ENCODE measurements around the gene XDH.

Gene XDH

DNA sequence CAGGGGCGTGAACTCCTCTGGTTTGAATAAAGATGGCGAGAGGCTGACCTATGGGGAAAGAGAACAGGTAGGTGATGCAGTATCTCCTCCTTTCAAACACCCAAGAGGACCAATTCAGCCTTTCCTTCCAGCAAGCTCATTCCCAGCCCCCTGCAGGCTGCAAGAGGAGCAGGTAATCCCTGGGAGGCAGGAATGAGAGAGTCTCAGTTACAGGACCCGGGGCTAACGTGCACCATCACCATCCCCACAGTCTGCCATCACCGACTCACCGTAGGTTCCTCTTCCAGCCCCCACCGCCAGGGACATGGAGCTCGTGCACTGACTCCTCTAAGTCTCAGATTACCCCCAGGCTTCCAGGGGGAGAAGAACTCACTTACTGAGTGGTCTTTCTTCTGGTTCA, 26.7 kb downstream of the XDH start:
- Histone ChIP-seq H3K27ac (ENCODE audit: low read length) (no peak overlapping the region), H4K20me1 (ENCODE audit: insufficient read depth, low read length) (no peaks in the 10 kb centered on the region), H3K4me1 (ENCODE audit: insufficient read depth, low read length) (no peaks in the 10 kb centered on the region), H3K4me3 (ENCODE audit: low read depth in 1 of 2, low read length in 2 of 2) (no peak overlapping the region), H3K9me3 (ENCODE audit: insufficient read depth, low read length, severe bottlenecking) (no peaks in the 10 kb centered on the region), H3K4me2 (ENCODE audit: insufficient read depth, low read length) (no peak overlapping the region), H3K9ac (ENCODE audit: low read depth, low read length) (no peak overlapping the region), H3K79me2 (ENCODE audit: insufficient read depth, low read length) (no peaks in the 10 kb centered on the region), H3K36me3 (ENCODE audit: insufficient read depth, low read length) (no peaks in the 10 kb centered on the region), H3K27me3 (ENCODE audit: insufficient read depth, low read length, poor library complexity) (peaks cover under 1% of the 10 kb centered on the region), H2AFZ (ENCODE audit: low read depth, low read length) (no peak overlapping the region)
- TF ChIP-seq EZH2 (IDR thresholded peaks at IDR 0.05; ENCODE audit: borderline replicate concordance, low read depth, low read length, severe bottlenecking), result no peak
- TF ChIP-seq, protein P1, sequence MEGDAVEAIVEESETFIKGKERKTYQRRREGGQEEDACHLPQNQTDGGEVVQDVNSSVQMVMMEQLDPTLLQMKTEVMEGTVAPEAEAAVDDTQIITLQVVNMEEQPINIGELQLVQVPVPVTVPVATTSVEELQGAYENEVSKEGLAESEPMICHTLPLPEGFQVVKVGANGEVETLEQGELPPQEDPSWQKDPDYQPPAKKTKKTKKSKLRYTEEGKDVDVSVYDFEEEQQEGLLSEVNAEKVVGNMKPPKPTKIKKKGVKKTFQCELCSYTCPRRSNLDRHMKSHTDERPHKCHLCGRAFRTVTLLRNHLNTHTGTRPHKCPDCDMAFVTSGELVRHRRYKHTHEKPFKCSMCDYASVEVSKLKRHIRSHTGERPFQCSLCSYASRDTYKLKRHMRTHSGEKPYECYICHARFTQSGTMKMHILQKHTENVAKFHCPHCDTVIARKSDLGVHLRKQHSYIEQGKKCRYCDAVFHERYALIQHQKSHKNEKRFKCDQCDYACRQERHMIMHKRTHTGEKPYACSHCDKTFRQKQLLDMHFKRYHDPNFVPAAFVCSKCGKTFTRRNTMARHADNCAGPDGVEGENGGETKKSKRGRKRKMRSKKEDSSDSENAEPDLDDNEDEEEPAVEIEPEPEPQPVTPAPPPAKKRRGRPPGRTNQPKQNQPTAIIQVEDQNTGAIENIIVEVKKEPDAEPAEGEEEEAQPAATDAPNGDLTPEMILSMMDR (IDR thresholded peaks at IDR 0.05; ENCODE audit: borderline replicate concordance, extremely low read depth, low read length, poor library complexity, severe bottlenecking), result no peak
- DNase-seq (no peak), ATAC-seq (ENCODE audit: insufficient read depth, low read depth) (no peak)

DNA sequence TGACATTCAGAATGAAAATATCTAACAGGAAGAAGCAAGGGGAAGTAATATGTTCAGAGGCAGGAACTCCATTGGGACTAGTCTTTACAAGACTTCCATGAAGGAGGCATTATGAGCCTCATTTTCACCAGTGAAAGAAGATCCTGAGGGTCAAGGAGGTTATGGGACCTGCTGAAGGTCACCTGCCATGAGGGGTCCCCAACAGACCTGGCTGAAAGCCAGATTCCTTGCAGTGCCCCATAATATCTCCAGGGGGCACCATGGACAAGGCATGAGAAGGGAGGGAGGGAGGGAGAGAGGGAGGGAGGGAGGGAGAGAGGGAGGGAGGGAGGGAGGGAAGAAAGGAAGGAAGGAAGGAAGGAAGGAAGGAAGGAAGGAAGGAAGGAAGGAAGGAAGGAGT, 27.9 kb downstream of the XDH start:
- no peak overlapping the region for H3K9ac ChIP-seq (ENCODE audit: low read depth, low read length)
- no peak for ATAC-seq (ENCODE audit: insufficient read depth, low read depth)
- TF ChIP-seq, protein P1 (IDR thresholded peaks at IDR 0.05; ENCODE audit: borderline replicate concordance, extremely low read depth, low read length, poor library complexity, severe bottlenecking), result peak; percentile 41
- TF ChIP-seq EZH2 (IDR thresholded peaks at IDR 0.05; ENCODE audit: borderline replicate concordance, low read depth, low read length, severe bottlenecking), result no peak
- no peaks in the 10 kb centered on the region for H3K79me2 ChIP-seq (ENCODE audit: insufficient read depth, low read length)
- no peaks in the 10 kb centered on the region for H3K36me3 ChIP-seq (ENCODE audit: insufficient read depth, low read length)
- H4K20me1 ChIP-seq (ENCODE audit: insufficient read depth, low read length), result no peaks in the 10 kb centered on the region
- H3K4me2 ChIP-seq (ENCODE audit: insufficient read depth, low read length), result no peak overlapping the region
- H3K27ac ChIP-seq (ENCODE audit: low read length), result no peak overlapping the region
- no peaks in the 10 kb centered on the region for H3K27me3 ChIP-seq (ENCODE audit: insufficient read depth, low read length, poor library complexity)
- DNase-seq, result no peak
- no peak overlapping the region for H2AFZ ChIP-seq (ENCODE audit: low read depth, low read length)
- H3K4me1 ChIP-seq (ENCODE audit: insufficient read depth, low read length), result no peaks in the 10 kb centered on the region
- H3K9me3 ChIP-seq (ENCODE audit: insufficient read depth, low read length, severe bottlenecking), result no peaks in the 10 kb centered on the region
- H3K4me3 ChIP-seq (ENCODE audit: low read depth in 1 of 2, low read length in 2 of 2), result no peak overlapping the region

DNA sequence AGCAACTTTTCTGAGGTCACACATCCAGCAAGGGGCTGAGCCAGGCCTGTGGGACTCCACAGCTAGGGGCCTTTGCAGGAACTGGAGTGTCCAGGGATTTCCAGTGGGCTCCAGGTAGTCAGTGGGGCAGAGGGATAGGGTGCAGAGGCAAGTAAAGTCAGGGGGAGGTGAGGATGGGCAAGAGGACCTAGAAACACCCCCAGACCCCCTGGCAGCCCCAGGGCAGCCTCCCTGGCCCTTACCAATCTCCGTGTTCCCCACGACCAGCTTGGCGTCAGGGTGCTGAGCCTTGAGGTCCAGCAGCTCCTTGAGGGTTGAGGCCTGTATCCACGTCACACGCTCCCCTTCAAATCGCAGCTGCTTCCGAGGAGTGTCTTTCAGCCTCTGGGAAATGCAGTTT, 28.4 kb downstream of the XDH start:
- no peak for ATAC-seq (ENCODE audit: insufficient read depth, low read depth)
- TF ChIP-seq, protein P1 (IDR thresholded peaks at IDR 0.05; ENCODE audit: borderline replicate concordance, extremely low read depth, low read length, poor library complexity, severe bottlenecking), result no peak
- TF ChIP-seq EZH2 (IDR thresholded peaks at IDR 0.05; ENCODE audit: borderline replicate concordance, low read depth, low read length, severe bottlenecking), result no peak
- Histone ChIP-seq H3K27me3 (ENCODE audit: insufficient read depth, low read length, poor library complexity) (no peaks in the 10 kb centered on the region), H3K4me3 (ENCODE audit: low read depth in 1 of 2, low read length in 2 of 2) (no peak overlapping the region), H3K27ac (ENCODE audit: low read length) (no peak overlapping the region), H3K79me2 (ENCODE audit: insufficient read depth, low read length) (no peaks in the 10 kb centered on the region), H4K20me1 (ENCODE audit: insufficient read depth, low read length) (no peaks in the 10 kb centered on the region), H3K9ac (ENCODE audit: low read depth, low read length) (no peak overlapping the region), H3K9me3 (ENCODE audit: insufficient read depth, low read length, severe bottlenecking) (no peaks in the 10 kb centered on the region), H3K4me1 (ENCODE audit: insufficient read depth, low read length) (no peaks in the 10 kb centered on the region), H3K4me2 (ENCODE audit: insufficient read depth, low read length) (no peak overlapping the region), H3K36me3 (ENCODE audit: insufficient read depth, low read length) (no peaks in the 10 kb centered on the region), H2AFZ (ENCODE audit: low read depth, low read length) (no peak overlapping the region)
- no peak for DNase-seq

DNA sequence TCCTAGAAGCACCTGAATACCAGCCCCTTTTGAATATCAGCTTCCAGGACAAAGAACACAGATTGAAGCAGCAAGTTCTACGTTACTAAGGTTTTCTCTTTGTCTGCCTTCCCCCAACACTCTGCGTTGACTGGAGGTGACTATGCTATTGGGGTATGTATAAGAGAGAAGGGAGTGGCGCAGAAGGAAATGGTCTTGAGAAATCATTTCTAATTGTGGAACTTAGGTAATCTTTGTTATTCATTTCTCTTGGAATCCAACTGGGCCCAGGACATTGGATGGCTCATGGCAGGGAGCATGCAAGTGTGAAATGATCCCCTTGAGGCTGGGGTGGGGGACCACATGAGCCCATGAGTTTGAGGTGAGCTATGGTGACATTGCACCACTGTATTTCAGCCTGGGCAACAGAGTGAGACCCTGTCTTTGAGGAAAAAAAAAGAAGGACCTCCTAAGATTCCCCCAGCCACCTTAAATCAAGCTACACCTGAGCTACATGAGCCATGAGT, 29.7 kb downstream of the XDH start:
- H4K20me1 ChIP-seq (ENCODE audit: insufficient read depth, low read length), result no peaks in the 10 kb centered on the region
- no peaks in the 10 kb centered on the region for H3K9me3 ChIP-seq (ENCODE audit: insufficient read depth, low read length, severe bottlenecking)
- TF ChIP-seq, protein P1 (IDR thresholded peaks at IDR 0.05; ENCODE audit: borderline replicate concordance, extremely low read depth, low read length, poor library complexity, severe bottlenecking), result no peak
- TF ChIP-seq EZH2 (IDR thresholded peaks at IDR 0.05; ENCODE audit: borderline replicate concordance, low read depth, low read length, severe bottlenecking), result no peak
- H3K27me3 ChIP-seq (ENCODE audit: insufficient read depth, low read length, poor library complexity), result no peaks in the 10 kb centered on the region
- no peak overlapping the region for H3K4me3 ChIP-seq (ENCODE audit: low read depth in 1 of 2, low read length in 2 of 2)
- no peak overlapping the region for H3K9ac ChIP-seq (ENCODE audit: low read depth, low read length)
- no peak overlapping the region for H3K27ac ChIP-seq (ENCODE audit: low read length)
- ATAC-seq (ENCODE audit: insufficient read depth, low read depth) (no peak), DNase-seq (no peak)
- no peaks in the 10 kb centered on the region for H3K4me1 ChIP-seq (ENCODE audit: insufficient read depth, low read length)
- H2AFZ ChIP-seq (ENCODE audit: low read depth, low read length), result no peak overlapping the region
- no peaks in the 10 kb centered on the region for H3K79me2 ChIP-seq (ENCODE audit: insufficient read depth, low read length)
- H3K36me3 ChIP-seq (ENCODE audit: insufficient read depth, low read length), result no peaks in the 10 kb centered on the region
- no peak overlapping the region for H3K4me2 ChIP-seq (ENCODE audit: insufficient read depth, low read length)

Measured in DND-41 (cell line).